ENCODE measurements around the gene BTRC.

Gene BTRC

GRCh38 chr10:101485681-101486554 lies 132.0 kb downstream of the BTRC start:
- no peak for DNase-seq

- no peak for DNase-seq
These were observed 133.4 kb downstream of the BTRC start for GRCh38 chr10:101487399-101487798.

- no peak for DNase-seq
These were observed 135.4 kb downstream of the BTRC start for GRCh38 chr10:101489355-101489754.

GRCh38 chr10:101490026-101490425 lies 136.1 kb downstream of the BTRC start:
- DNase-seq: no peak

GRCh38 chr10:101492205-101492604 lies 138.2 kb downstream of the BTRC start:
- no peak for DNase-seq

- DNase-seq: no peak
These were observed 138.8 kb downstream of the BTRC start for GRCh38 chr10:101492814-101493213.

GRCh38 chr10:101493249-101493648 lies 139.3 kb downstream of the BTRC start:
- DNase-seq: no peak

- no peak for DNase-seq
These were observed 139.9 kb downstream of the BTRC start for GRCh38 chr10:101493782-101494281.

GRCh38 chr10:101494650-101495049 lies 140.7 kb downstream of the BTRC start:
- no peak for DNase-seq

GRCh38 chr10:101495324-101495925 lies 141.5 kb downstream of the BTRC start:
- no peak for DNase-seq

GRCh38 chr10:101504438-101504837 lies 150.5 kb downstream of the BTRC start:
- no peak for DNase-seq

GRCh38 chr10:101506829-101507661 lies 153.1 kb downstream of the BTRC start:
- DNase-seq: no peak

- no peak for DNase-seq
These were observed 153.9 kb downstream of the BTRC start for GRCh38 chr10:101507828-101508227.

GRCh38 chr10:101511938-101512337 lies 158.0 kb downstream of the BTRC start:
- no peak for DNase-seq

GRCh38 chr10:101512738-101513137 lies 158.8 kb downstream of the BTRC start:
- DNase-seq: no peak

GRCh38 chr10:101513733-101514132 lies 159.8 kb downstream of the BTRC start:
- no peak for DNase-seq

- no peak for DNase-seq
These were observed 171.9 kb downstream of the BTRC start for GRCh38 chr10:101525848-101526247.

- no peak for DNase-seq
These were observed 175.2 kb downstream of the BTRC start for GRCh38 chr10:101529207-101529606.

GRCh38 chr10:101529725-101530553 lies 176.0 kb downstream of the BTRC start:
- DNase-seq: no peak

GRCh38 chr10:101535949-101536348 lies 182.0 kb downstream of the BTRC start:
- no peak for DNase-seq

- DNase-seq: no peak
These were observed 182.8 kb downstream of the BTRC start for GRCh38 chr10:101536800-101537199.

GRCh38 chr10:101538446-101538845 lies 184.5 kb downstream of the BTRC start:
- DNase-seq: no peak
